GM19193 (cell line): ENCODE measurements around the gene MTA1.

Source experiments
- POLR2A ChIP-seq: IDR thresholded peaks from 4 replicates; pipeline ENCODE4 v1.6.1; 2011; ENCODE audit not compliant: insufficient read depth, insufficient read length; ENCODE audit errors: extremely low read depth

Gene MTA1

DNA sequence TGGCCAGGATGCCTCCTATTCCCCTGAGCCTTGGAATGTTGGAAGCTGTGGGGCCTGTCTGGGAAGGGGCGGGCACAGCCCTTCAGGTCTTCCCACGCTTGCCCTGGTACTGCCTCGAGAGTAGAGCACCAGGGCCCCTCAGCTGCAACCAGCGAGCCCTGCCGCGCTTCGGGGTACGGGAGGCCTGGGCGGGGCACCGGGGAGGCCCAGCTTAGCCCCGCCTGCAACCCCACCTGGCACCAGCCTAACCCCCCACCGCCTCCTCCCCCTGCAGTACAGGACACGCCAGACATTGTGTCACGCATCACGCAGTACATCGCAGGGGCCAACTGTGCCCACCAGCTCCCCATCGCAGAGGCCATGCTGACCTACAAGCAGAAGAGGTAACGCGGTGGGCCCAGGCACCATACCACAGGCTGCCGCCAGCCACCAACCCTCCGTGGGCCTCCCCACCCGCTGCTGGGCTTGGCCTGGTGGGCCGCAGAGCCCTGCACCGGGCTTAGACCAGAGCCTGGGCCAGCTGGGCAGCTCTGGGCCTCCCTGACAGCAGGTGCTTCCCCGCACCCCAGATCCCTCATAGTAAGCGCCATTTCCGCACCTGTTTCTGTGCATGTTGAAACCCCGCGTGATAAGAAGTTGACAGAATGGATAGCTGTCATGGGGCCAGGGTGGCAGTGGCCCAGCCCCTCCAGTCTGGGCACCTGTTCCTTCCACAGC lies 34.9 kb upstream of the MTA1 start:
- no peak for TF ChIP-seq POLR2A

DNA sequence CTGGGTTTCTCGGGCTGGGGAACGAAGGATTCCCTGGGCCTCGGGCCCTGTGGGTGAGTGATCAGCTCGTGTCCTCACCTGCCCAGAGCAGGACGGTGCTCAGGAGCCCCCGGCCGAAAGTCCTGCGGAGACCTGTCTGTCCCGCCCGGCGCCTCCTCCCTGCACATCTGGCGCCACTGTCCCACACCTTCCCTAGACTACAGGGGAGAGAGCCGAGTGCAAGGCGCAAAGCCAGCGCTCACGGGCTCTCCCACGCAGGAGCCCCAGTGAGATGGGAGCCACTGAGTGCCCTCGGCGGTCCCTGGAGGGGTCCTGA lies 34.3 kb upstream of the MTA1 start:
- no peak for TF ChIP-seq POLR2A

DNA sequence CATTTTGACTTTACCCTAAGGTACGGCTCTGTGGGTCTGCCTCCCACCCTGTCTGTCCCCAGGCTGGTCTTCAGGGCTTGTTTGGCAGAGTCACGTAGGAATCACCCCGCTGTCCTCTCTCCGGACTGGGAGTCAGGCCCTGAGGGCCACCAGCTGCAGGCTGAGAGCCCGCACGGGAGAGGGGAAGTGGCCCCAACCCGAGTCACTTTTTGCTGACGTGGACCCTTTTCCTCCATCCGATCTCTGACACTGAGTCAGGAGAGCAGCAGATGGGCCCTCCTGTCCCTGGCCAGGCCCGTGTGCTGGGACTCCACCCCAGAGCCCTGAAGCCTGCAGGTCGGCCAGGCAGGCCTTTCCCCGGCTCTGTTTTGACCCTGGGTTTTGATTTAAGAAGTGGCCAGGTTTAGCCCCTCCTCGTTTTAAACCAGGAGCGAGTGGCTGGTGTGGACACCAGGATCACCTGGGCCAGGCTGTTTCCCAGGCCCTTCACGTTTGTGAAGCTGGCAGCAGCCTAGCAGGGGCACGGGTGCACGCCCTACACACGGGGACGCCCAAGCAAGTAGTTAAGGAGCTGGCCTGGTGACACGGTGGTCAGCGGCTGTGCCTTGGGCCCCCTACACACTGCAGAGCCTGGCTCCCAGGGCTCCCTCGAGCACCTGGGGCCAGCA lies 33.8 kb upstream of the MTA1 start:
- TF ChIP-seq POLR2A, result no peak

DNA sequence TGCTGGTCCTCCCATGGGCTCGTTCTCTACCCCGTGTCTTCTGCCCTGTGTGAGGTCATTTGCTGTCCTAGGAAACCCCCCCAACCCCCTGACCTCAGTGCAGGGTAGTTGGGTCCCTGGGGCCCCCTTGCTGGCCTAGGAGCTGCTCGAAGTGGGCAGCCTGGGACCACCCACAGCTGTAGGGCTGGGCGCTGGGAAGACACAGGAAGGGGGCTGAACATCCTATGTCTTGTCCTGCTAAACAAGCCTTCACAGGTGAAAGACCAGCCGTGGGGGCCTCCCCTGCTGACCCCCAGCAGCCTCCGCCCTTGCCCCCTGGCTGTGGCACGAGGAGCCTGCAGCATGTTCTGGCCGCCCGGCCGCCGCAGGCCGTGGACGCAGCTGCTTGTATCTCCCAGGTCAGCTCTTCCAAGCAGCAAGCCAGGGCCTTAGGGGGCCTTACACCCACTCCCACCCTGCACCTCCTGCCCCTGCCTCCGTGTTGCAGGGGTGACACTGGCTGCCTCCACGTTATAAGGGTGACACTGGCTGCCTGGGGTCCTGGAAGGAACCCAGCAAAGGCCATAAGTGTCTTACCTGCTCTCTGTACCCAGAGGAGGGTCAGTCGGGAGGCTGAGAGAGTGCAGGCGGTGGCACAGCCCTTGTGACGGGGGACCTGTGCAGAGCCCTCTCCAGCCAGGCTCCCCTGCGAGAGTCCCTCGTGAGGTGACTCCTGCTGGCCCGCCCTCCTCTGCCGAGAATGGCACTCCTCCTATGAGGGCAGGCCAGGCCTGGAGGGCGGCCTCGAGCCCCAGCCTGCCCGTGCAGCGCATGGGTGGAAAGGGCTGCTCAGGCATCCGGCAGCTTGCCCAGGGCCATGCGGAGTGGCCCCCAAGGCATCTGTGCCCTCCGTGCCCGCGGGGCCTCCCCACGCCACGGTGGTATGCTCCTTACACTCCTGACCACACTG lies 32.8 kb upstream of the MTA1 start:
- TF ChIP-seq POLR2A, result no peak

DNA sequence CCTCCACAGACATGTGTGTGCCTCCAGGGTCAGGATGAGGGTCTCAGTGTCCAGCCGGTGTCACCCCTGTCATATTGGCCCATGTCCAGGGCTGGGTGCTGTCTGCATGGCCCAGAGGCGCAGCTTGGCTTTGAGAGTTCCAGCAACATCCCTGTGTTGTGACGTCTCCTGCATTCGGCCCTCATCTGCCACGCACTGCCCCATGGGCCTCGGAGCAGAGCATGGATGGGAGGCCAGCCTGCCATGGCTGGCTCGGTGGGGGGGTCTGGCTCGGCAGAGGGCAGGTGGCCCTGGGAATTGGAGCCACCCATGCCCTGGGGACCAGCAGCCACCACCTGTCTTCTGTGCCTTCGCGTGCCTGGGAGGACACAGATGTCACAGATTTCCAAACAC lies 32.1 kb upstream of the MTA1 start:
- no peak for TF ChIP-seq POLR2A

DNA sequence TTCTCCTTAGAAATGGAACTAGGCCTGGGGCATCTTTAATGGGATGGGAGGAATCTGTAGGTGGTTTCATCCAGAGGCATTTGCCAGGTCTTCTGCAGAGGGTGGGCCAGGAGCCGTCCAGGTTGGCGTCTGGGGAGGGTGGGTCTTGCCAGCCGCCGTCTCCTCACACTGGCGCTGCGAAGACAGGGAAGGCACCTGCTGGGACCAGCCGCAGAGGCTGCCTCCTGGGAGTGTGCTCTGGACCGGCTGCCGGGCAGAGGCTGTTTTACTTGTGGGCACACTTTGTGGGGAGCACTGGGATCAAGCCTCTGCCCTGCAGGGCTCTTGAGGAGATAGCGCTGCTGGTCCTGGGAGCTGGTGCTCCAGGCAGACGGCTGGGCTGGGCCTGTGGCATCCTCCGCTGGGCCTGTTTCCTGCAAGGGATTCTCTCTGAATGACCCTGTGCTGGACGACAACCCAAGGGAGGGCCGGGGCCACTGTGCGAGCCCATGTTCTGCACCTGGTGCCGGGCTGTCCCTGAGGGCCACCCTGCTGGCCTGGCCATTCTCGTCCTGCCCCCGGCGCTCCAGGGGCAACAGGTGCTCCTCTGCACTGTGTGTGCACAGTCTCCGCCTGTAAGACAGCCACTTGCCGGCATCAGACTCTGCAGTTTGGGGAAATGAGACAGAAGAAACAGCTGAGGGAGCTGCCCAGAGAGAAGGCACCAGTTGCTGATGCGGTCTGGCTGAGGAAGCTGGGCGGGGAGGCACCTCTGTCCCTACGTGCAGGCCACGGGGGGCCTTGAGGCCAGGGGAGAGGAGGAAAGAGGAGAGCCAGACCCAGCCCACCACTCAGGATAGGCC lies 31.3 kb upstream of the MTA1 start:
- TF ChIP-seq POLR2A, result no peak

DNA sequence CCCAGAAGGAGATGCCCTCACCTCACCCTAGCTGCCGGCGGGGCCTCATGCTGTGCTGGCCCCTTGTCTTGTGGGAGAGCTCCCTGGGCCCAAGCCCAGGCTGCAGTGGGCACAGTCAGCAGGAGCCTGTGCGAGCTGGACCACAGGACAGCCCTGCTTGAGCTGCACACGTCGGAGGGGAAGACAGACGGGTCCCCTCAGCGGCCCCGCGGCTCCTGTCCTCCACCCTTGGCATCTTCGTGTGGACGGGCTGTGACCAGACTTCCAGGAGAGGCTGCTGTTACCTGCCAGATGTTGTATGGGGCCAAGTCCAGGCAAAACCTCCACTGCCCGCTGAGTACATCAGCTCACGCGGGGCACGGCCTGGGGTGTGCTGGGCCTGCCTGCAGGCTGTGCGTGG lies 30.7 kb upstream of the MTA1 start:
- no peak for TF ChIP-seq POLR2A

DNA sequence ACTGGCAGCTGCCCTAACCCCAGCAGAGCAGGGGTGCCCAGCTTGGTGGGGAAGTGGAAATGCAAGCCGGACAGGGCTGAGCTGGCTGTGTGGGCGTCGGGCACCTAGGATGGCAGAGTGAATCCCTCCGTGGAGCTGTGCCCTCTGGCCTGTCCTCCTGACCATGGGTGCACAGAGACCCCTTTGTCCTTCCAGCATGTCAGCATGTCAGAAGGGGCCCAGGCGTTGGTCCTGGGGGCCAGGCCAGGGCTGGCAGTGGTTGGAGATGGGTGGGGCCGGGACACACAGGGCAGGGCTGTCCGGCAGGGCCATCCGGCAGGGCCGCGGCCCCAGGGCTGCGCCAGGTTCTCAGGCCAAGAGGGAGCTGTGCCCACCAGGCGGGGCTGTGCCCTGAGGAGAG lies 30.1 kb upstream of the MTA1 start:
- no peak for TF ChIP-seq POLR2A

DNA sequence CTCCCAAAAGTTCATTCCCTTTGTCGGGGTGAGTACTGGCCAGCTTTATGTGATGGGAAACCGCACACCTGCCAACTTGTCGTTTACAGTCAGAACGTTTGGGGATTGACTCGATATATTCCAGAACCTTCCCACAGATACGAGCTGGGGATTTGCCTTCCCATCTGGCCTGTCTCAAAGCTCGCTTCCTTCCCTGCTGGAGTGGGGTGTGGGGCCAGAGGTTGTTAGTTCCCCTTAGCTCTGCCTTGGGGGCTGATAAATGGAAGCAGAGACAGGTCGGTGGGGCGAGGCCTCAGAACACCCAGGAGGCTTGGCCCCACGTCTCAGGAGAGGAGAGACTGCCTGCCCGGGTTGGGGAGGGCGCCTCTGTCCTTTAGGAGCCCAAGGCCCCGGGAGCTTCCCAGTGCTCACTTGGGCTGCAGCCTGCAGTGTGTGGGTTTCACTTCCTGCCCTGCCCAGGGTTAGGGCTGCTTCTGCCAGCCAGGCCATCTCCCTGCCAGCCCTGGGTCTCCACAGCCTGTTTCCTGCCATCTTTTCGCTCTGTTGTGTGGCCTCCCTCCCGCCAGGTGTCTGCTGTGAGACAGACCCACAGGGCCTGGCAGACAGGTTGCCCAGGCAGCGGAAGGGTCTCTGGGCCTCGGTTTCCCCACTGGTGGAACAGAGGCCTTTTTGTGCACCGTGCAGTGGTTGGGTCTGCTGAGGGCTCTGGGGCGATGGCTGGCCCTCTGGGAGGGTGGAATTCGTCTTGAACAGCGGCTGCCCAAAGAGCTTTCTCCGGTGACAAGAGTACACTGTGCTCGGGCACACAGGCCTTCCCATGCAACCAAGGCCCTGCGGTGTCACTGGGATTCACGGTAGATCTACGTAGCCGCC lies 29.4 kb upstream of the MTA1 start:
- TF ChIP-seq POLR2A, result no peak

DNA sequence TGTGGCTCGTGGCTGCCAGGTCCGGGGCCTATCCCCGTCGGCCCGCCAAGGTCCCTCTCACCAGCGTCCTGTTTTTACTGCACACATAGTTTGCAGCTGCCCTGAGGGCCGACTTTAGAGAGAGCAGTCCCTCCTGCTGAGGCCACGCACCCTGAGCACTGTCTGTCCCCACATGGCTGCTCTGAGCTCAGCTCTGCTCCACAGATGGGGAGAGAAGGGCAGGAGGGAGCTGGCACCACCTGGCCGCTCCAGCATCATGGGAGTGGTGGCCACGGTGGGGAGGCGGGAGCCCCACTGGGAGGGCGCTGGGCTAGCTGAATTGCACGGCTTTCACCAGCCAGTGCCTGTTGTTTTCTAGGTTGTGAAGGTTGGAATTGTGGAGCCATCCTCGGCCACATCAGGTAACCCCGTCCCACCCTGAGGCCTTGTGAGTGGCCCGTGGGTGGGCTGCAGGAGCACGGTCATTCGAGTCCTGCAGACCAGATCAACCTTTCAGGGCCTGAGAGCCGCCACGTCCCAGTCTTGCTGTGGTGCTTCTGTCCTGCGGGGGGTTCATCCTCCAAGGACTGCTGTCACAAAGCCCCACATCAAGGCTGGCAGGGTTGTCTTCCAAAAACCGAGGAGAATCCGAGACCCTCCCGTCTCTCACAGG lies 28.7 kb upstream of the MTA1 start:
- TF ChIP-seq POLR2A, result no peak

DNA sequence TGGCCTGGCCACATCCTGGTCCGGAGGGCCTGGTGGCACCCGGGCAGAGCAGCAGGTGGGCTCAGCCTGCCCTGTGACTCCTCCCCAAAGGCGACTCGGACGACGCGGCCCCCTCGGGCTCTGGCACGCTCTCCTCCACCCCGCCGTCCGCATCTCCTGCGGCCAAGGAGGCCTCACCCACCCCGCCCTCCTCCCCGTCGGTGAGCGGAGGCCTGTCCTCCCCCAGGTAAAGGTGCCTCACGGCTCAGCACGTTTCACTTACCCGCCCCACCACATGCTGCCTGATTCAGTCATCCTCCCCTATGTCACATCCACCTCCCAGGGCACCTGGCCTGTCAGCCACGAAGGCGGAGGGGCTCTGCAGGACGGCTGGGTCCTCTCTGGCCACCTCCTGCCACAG lies 28.1 kb upstream of the MTA1 start:
- no peak for TF ChIP-seq POLR2A

DNA sequence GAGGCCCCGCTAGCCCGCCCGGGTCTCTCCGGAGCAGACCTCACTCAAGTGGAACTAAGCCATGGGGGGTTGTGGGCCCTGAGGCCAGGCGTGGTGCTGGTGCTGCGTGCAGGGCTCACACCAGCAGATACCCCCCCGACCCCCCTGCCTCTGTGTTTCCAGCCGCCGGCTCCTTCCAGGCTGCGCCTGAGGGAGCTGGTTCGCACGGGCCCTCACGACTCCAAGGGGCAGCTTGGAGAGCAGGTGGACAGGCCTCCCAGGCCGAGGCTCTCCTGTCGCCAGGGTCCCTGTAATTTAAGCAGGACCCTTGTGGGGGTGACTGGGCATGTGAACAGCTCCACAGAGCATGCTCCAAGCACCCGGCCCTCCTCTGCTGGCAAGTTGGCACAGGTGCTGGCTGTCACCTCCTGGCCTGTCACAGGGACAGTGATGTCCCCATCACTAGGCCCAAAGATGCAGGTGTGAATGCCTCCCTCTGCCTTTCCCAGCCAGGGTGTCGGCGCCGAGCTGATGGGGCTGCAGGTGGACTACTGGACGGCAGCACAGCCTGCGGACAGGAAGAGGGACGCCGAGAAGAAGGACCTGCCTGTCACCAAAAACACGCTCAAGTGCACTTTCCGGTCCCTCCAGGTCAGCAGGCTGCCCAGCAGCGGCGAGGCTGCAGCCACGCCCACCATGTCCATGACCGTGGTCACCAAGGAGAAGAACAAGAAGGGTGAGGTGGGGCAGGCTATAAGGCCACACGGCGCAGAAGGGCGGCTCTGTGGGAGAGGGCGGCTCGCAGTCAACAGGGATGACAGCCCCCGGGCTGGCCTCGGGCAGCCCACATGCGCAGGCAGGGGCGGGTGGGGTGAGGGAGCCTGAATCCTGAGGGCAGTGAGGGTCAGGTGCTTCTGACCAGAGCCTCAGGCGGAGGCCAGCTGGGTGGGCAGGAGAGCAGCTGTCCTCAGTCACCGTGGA lies 27.2 kb upstream of the MTA1 start:
- no peak for TF ChIP-seq POLR2A
